D341Med (cell line): ENCODE measurements around the gene CCDC122.

ENCODE experiments used
- DNase-seq: peaks from one replicate; pipeline ENCODE4 v3.0.0; 2012; ENCODE audit warnings: low spot score

CCDC122 gene

GRCh38 chr13:43802511-43802910, 77.0 kb downstream of the CCDC122 start:
- no peak for DNase-seq

- DNase-seq = no peak
Measured at GRCh38 chr13:43800828-43801227, 78.7 kb downstream of the CCDC122 start.

DNA sequence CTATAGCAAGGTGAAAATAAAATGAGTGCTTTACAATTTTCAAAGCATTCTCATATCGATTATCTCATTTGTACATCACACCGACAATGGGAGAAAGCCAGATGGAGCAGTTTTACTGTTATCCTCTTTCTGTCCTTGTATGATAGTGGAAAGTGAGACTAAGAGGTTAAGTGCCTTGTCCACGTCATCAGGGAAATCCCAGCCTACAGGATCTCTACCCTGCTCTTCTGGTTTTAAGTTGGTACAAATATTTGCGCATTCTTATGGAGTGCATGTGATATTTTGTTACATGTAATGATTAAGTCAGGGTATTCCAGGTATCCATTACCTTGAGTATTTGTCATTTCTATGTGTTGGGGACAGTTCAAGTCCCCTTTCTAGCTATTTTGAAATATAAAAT, 80.3 kb downstream of the CCDC122 start:
- DNase-seq = no peak

DNA sequence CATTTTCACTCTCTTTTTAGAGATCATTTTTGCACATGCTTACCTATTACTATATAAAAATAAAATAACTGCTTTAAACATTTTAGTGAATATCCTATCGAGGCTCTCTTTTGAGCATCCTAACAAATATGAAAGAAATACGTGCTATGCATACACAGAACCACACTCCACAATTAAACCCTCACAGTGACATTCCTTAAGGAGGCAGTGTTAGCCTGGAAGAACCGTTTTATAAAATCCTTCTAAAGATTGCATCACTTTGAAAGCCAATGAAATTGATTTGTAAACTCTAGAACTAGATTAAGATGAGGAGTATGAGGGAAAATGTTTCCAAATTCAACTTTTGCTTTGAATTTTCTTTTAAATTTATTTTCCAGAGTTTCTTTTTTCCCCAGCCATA, 81.7 kb downstream of the CCDC122 start:
- DNase-seq = no peak

- DNase-seq = no peak
Measured at GRCh38 chr13:43797159-43797558, 82.4 kb downstream of the CCDC122 start.

- no peak for DNase-seq
Measured at GRCh38 chr13:43794416-43794815, 85.1 kb downstream of the CCDC122 start.

- no peak for DNase-seq
Measured at GRCh38 chr13:43792076-43792881, 87.3 kb downstream of the CCDC122 start.

DNA sequence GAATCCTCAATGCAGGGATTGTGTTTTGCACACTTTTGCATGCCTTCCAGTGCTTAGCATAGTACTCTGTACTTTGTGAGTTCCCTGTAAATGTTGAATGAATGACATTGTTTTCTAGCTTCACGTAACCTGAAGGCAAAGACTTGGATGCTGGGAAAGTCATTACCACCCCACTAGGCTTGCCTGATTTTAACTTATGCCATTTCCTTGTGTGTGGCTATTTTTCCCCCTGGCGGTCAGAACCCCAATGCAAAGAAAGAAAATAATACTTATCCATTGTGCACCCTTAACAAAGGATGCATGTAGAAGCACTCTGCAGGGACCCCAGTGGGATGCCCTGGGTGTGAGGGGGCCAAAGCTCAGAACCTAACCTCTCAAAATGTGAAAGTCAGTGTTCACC, 91.5 kb downstream of the CCDC122 start:
- DNase-seq = no peak

GRCh38 chr13:43787518-43787891, 92.0 kb downstream of the CCDC122 start:
- no peak for DNase-seq

- peak; percentile 79 for DNase-seq
Measured at GRCh38 chr13:43786766-43787517, 92.6 kb downstream of the CCDC122 start, which contains the start of gene ENOX1. Gene ENOX1 (minus strand): TSS chr13:43786972.

- no peak for DNase-seq
Measured at GRCh38 chr13:43786472-43786765, 93.1 kb downstream of the CCDC122 start.
